Measurements from ENCODE around the gene FBXW11.
"Not testable (repeated sequence)": the region's sequence is repeated elsewhere in the genome, so short reads cannot be mapped to it uniquely, and the experiment has no call there.

The FBXW11 gene

DNA sequence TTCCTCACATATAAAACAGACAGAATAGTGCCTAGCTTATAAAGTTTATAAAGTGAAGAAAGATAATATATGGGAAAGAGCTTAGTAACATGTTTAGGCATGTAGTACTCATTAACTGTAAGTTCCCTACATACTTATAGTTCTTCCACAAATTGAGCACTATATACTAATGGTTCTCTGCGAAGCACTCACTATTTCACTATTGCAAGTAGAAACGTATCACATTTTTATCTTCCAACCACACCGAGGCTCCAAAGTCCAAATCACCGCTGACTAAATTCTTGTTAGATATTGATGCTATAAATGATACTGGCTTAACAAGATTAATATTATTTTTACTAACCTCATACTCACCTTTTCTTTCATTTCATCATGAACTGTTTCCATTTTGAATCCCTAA is 61.0 kb downstream of the FBXW11 start:
- Histone ChIP-seq H3K9ac (ENCODE audit: low read depth in 1 of 2, low read length in 2 of 2) (no peak overlapping the region), H3K27me3 (ENCODE audit: control insufficient read depth in 1 of 2, insufficient read depth in 2 of 2, low read length in 2 of 2) (no peaks in the 10 kb centered on the region), H3K9me3 (ENCODE audit: control insufficient read depth in 1 of 2, low read length in 2 of 2) (no peaks in the 10 kb centered on the region), H3K4me3 (ENCODE audit: low read depth in 1 of 2, low read length in 2 of 2) (peak overlapping the region; percentile 3 to 34), H3K36me3 (ENCODE audit: control insufficient read depth in 1 of 2, insufficient read depth in 2 of 2, low read length in 2 of 2) (no peaks in the 10 kb centered on the region), H3K27ac (ENCODE audit: low read depth, low read length) (no peak overlapping the region), H3K4me1 (ENCODE audit: control insufficient read depth in 1 of 2, insufficient read depth in 2 of 2, low read length in 2 of 2) (peaks cover 12 to 18% of the 10 kb centered on the region in 2 donors)

GRCh38 chr5:171945066-171945465 is 61.4 kb downstream of the FBXW11 start:
- no peaks in the 10 kb centered on the region for H3K9me3 ChIP-seq (ENCODE audit: control insufficient read depth in 1 of 2, low read length in 2 of 2)
- H3K36me3 ChIP-seq (ENCODE audit: control insufficient read depth in 1 of 2, insufficient read depth in 2 of 2, low read length in 2 of 2): no peaks in the 10 kb centered on the region
- H3K4me1 ChIP-seq (ENCODE audit: control insufficient read depth in 1 of 2, insufficient read depth in 2 of 2, low read length in 2 of 2): peaks cover 12 to 18% of the 10 kb centered on the region in 2 donors
- H3K27ac ChIP-seq (ENCODE audit: low read depth, low read length): no peak overlapping the region
- H3K9ac ChIP-seq (ENCODE audit: low read depth in 1 of 2, low read length in 2 of 2): no peak overlapping the region
- no peaks in the 10 kb centered on the region for H3K27me3 ChIP-seq (ENCODE audit: control insufficient read depth in 1 of 2, insufficient read depth in 2 of 2, low read length in 2 of 2)
- H3K4me3 ChIP-seq (ENCODE audit: low read depth in 1 of 2, low read length in 2 of 2): peak overlapping the region; percentile 3 to 34

DNA sequence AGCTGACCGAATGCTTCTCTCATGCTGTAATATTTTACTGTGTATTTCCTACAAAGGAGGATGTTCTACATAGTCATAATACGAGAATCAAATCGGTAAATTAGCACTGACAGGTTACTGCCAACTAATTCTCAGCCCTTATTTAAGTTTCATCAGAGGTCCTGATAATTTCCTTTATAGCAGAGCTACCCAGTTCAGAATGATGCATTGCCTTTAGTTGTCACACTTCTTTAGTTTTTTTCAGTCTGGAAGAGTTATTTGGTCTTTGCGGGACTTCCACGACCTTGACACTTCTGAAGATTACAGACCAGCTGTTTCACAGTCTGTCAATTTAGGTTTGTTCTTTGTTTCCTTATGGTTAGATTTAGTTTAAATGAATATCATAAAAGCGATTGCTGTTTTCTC is 64.3 kb downstream of the FBXW11 start:
- H3K4me1 ChIP-seq (ENCODE audit: control insufficient read depth in 1 of 2, insufficient read depth in 2 of 2, low read length in 2 of 2): peaks cover 9 to 18% of the 10 kb centered on the region in 2 donors
- not testable (repeated sequence) for H3K36me3 ChIP-seq (ENCODE audit: control insufficient read depth in 1 of 2, insufficient read depth in 2 of 2, low read length in 2 of 2); H3K27ac ChIP-seq (ENCODE audit: low read depth, low read length); H3K4me3 ChIP-seq (ENCODE audit: low read depth in 1 of 2, low read length in 2 of 2); H3K9ac ChIP-seq (ENCODE audit: low read depth in 1 of 2, low read length in 2 of 2); H3K27me3 ChIP-seq (ENCODE audit: control insufficient read depth in 1 of 2, insufficient read depth in 2 of 2, low read length in 2 of 2); H3K9me3 ChIP-seq (ENCODE audit: control insufficient read depth in 1 of 2, low read length in 2 of 2)

GRCh38 chr5:171941675-171942074 is 64.8 kb downstream of the FBXW11 start:
- not testable (repeated sequence) for H3K27ac ChIP-seq (ENCODE audit: low read depth, low read length); H3K4me3 ChIP-seq (ENCODE audit: low read depth in 1 of 2, low read length in 2 of 2); H3K9me3 ChIP-seq (ENCODE audit: control insufficient read depth in 1 of 2, low read length in 2 of 2); H3K36me3 ChIP-seq (ENCODE audit: control insufficient read depth in 1 of 2, insufficient read depth in 2 of 2, low read length in 2 of 2); H3K9ac ChIP-seq (ENCODE audit: low read depth in 1 of 2, low read length in 2 of 2); H3K27me3 ChIP-seq (ENCODE audit: control insufficient read depth in 1 of 2, insufficient read depth in 2 of 2, low read length in 2 of 2)
- H3K4me1 ChIP-seq (ENCODE audit: control insufficient read depth in 1 of 2, insufficient read depth in 2 of 2, low read length in 2 of 2): peaks cover 6 to 18% of the 10 kb centered on the region in 2 donors

GRCh38 chr5:171941275-171941674 is 65.2 kb downstream of the FBXW11 start:
- H3K27me3 ChIP-seq (ENCODE audit: control insufficient read depth in 1 of 2, insufficient read depth in 2 of 2, low read length in 2 of 2); H3K9me3 ChIP-seq (ENCODE audit: control insufficient read depth in 1 of 2, low read length in 2 of 2); H3K27ac ChIP-seq (ENCODE audit: low read depth, low read length); H3K36me3 ChIP-seq (ENCODE audit: control insufficient read depth in 1 of 2, insufficient read depth in 2 of 2, low read length in 2 of 2); H3K4me3 ChIP-seq (ENCODE audit: low read depth in 1 of 2, low read length in 2 of 2); H3K9ac ChIP-seq (ENCODE audit: low read depth in 1 of 2, low read length in 2 of 2): not testable (repeated sequence)
- H3K4me1 ChIP-seq (ENCODE audit: control insufficient read depth in 1 of 2, insufficient read depth in 2 of 2, low read length in 2 of 2): peaks cover 2 to 15% of the 10 kb centered on the region in 2 donors

DNA sequence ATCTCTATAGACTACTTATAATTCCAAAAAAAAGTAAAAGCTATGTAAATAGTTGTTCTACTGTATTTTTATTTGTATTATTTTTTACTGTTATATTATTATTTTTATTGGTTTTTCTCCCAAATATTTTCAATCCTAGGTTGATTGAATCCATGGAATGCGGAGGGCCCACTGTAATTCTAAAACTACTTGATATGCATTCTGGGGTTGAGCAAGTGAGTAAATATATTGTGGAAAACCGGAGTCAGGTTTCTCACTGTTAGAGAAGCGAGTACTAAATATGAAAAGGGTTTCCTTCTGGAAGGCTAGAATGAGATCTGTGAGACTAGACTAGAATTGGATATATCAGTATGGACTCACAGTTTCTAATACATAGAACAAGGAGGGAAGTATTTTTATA is 66.5 kb downstream of the FBXW11 start:
- no peaks in the 10 kb centered on the region for H3K27me3 ChIP-seq (ENCODE audit: control insufficient read depth in 1 of 2, insufficient read depth in 2 of 2, low read length in 2 of 2)
- no peak overlapping the region for H3K9ac ChIP-seq (ENCODE audit: low read depth in 1 of 2, low read length in 2 of 2)
- no peaks in the 10 kb centered on the region for H3K36me3 ChIP-seq (ENCODE audit: control insufficient read depth in 1 of 2, insufficient read depth in 2 of 2, low read length in 2 of 2)
- H3K27ac ChIP-seq (ENCODE audit: low read depth, low read length): no peak overlapping the region
- no peak overlapping the region for H3K4me3 ChIP-seq (ENCODE audit: low read depth in 1 of 2, low read length in 2 of 2)
- H3K4me1 ChIP-seq (ENCODE audit: control insufficient read depth in 1 of 2, insufficient read depth in 2 of 2, low read length in 2 of 2): peaks cover 0 to 3% of the 10 kb centered on the region in 2 donors
- H3K9me3 ChIP-seq (ENCODE audit: control insufficient read depth in 1 of 2, low read length in 2 of 2): no peaks in the 10 kb centered on the region

- Histone ChIP-seq H3K36me3 (ENCODE audit: control insufficient read depth in 1 of 2, insufficient read depth in 2 of 2, low read length in 2 of 2) (no peaks in the 10 kb centered on the region), H3K4me3 (ENCODE audit: low read depth in 1 of 2, low read length in 2 of 2) (no peak overlapping the region), H3K4me1 (ENCODE audit: control insufficient read depth in 1 of 2, insufficient read depth in 2 of 2, low read length in 2 of 2) (no peaks in the 10 kb centered on the region), H3K27ac (ENCODE audit: low read depth, low read length) (no peak overlapping the region), H3K9ac (ENCODE audit: low read depth in 1 of 2, low read length in 2 of 2) (no peak overlapping the region), H3K27me3 (ENCODE audit: control insufficient read depth in 1 of 2, insufficient read depth in 2 of 2, low read length in 2 of 2) (no peaks in the 10 kb centered on the region), H3K9me3 (ENCODE audit: control insufficient read depth in 1 of 2, low read length in 2 of 2) (no peaks in the 10 kb centered on the region)
Measured at GRCh38 chr5:171938358-171938757, 68.1 kb downstream of the FBXW11 start.

DNA sequence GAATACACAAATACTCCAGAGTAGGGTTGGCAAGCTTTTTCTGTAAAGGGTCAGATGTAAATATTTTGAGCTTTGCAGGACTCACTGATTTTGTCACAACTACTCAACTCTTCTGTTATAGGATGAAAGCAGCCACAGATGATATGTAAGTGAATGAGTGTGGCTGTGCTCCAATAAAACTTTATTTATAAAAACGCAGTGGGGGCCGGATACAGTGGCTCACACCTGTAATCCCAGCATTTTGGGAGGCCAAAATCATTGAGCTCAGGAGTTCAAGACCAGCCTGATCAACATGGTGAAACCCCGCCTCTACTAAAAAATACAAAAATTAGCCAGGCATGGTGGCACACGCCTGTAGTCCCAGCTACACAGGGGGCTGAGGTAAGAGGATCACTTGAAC is 69.1 kb downstream of the FBXW11 start:
- Histone ChIP-seq H3K4me3 (ENCODE audit: low read depth in 1 of 2, low read length in 2 of 2) (no peak overlapping the region), H3K9me3 (ENCODE audit: control insufficient read depth in 1 of 2, low read length in 2 of 2) (no peaks in the 10 kb centered on the region)

DNA sequence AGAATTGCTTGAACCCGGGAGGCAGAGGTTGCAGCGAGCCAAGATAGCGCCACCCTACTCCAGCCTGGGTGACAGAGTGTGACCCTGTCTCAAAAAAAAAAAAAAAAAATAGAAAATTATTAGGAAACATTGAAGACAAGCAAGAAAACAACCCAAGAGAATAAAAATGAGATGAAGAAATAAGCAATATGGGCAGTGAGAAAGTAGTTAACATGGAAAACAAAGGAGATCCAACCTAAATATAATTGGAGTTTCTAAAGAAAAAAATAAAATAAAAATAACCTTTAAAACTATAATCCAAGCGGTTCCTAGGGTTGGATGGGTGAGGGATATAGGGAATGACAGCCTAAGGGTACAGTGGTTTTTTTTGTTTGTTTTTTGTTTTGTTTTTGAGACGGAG is 71.9 kb downstream of the FBXW11 start:
- Histone ChIP-seq H3K4me3 (ENCODE audit: low read depth in 1 of 2, low read length in 2 of 2) (no peak overlapping the region), H3K36me3 (ENCODE audit: control insufficient read depth in 1 of 2, insufficient read depth in 2 of 2, low read length in 2 of 2) (no peaks in the 10 kb centered on the region), H3K27me3 (ENCODE audit: control insufficient read depth in 1 of 2, insufficient read depth in 2 of 2, low read length in 2 of 2) (no peaks in the 10 kb centered on the region), H3K4me1 (ENCODE audit: control insufficient read depth in 1 of 2, insufficient read depth in 2 of 2, low read length in 2 of 2) (no peaks in the 10 kb centered on the region), H3K27ac (ENCODE audit: low read depth, low read length) (no peak overlapping the region), H3K9ac (ENCODE audit: low read depth in 1 of 2, low read length in 2 of 2) (no peak overlapping the region), H3K9me3 (ENCODE audit: control insufficient read depth in 1 of 2, low read length in 2 of 2) (no peaks in the 10 kb centered on the region)

More for the DNA sequence above, 69.1 kb downstream of the FBXW11 start:
- Histone ChIP-seq H3K9ac (ENCODE audit: low read depth in 1 of 2, low read length in 2 of 2) (no peak overlapping the region), H3K36me3 (ENCODE audit: control insufficient read depth in 1 of 2, insufficient read depth in 2 of 2, low read length in 2 of 2) (no peaks in the 10 kb centered on the region), H3K27me3 (ENCODE audit: control insufficient read depth in 1 of 2, insufficient read depth in 2 of 2, low read length in 2 of 2) (no peaks in the 10 kb centered on the region), H3K27ac (ENCODE audit: low read depth, low read length) (no peak overlapping the region), H3K4me1 (ENCODE audit: control insufficient read depth in 1 of 2, insufficient read depth in 2 of 2, low read length in 2 of 2) (no peaks in the 10 kb centered on the region)

- no peak overlapping the region for H3K9ac ChIP-seq (ENCODE audit: low read depth in 1 of 2, low read length in 2 of 2)
- H3K27me3 ChIP-seq (ENCODE audit: control insufficient read depth in 1 of 2, insufficient read depth in 2 of 2, low read length in 2 of 2): no peaks in the 10 kb centered on the region
- peaks cover 0 to 3% of the 10 kb centered on the region in 2 donors for H3K36me3 ChIP-seq (ENCODE audit: control insufficient read depth in 1 of 2, insufficient read depth in 2 of 2, low read length in 2 of 2)
- H3K4me3 ChIP-seq (ENCODE audit: low read depth in 1 of 2, low read length in 2 of 2): no peak overlapping the region
- H3K4me1 ChIP-seq (ENCODE audit: control insufficient read depth in 1 of 2, insufficient read depth in 2 of 2, low read length in 2 of 2): no peaks in the 10 kb centered on the region
- H3K9me3 ChIP-seq (ENCODE audit: control insufficient read depth in 1 of 2, low read length in 2 of 2): no peaks in the 10 kb centered on the region
- no peak overlapping the region for H3K27ac ChIP-seq (ENCODE audit: low read depth, low read length)
Measured at GRCh38 chr5:171931163-171931562, 75.3 kb downstream of the FBXW11 start.

DNA sequence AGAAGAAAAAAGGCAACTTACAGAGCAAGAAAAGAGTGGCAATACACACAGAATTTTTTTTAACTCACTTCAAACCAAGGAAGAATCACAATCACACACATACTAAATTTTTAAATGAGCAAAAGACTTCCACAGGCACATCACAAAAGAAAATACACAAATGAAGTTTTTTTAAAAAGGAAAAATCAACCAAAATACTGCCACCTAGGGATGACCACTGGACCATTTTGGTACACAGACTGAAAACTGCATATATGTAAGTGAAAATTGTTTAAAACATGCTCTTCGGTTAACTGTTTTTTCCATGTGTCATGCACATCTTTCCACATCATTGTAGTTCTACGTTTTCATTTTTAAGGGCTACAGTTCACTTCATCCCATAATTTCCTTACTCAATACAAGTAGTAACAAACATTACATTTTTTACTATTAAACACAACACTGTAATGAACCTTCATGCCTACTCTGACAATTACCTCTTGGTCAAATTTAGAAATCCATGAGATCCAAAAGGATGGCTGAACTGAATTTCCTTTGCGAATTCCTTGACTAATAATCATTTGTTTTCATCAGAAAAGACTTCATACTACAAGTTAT is 79.0 kb downstream of the FBXW11 start:
- peaks cover 0 to 3% of the 10 kb centered on the region in 2 donors for H3K36me3 ChIP-seq (ENCODE audit: control insufficient read depth in 1 of 2, insufficient read depth in 2 of 2, low read length in 2 of 2)
- H3K27me3 ChIP-seq (ENCODE audit: control insufficient read depth in 1 of 2, insufficient read depth in 2 of 2, low read length in 2 of 2): no peaks in the 10 kb centered on the region
- no peak overlapping the region for H3K27ac ChIP-seq (ENCODE audit: low read depth, low read length)
- H3K4me1 ChIP-seq (ENCODE audit: control insufficient read depth in 1 of 2, insufficient read depth in 2 of 2, low read length in 2 of 2): no peaks in the 10 kb centered on the region
- no peak overlapping the region for H3K9ac ChIP-seq (ENCODE audit: low read depth in 1 of 2, low read length in 2 of 2)
- peaks cover 0 to 3% of the 10 kb centered on the region in 2 donors for H3K9me3 ChIP-seq (ENCODE audit: control insufficient read depth in 1 of 2, low read length in 2 of 2)
- H3K4me3 ChIP-seq (ENCODE audit: low read depth in 1 of 2, low read length in 2 of 2): no peak overlapping the region
